Vagina (tissue), 2 donors: ENCODE results near the gene HTRA3.

Experiments used
- POLR2A ChIP-seq, 2 donors: fragments of 450-650 bp; IDR thresholded peaks; one replicate each; pipeline ENCODE4 v1.6.1; 2017; ENCODE audit warnings: antibody characterized with exemption in 2 of 2, mild to moderate bottlenecking in 2 of 2, moderate library complexity in 2 of 2
- POLR2AphosphoS5 ChIP-seq, 2 donors: sonication (generic); formaldehyde crosslinking; IDR thresholded peaks; one replicate each; pipeline ENCODE4 v1.9.0; 2017; ENCODE audit warnings: antibody characterized with exemption in 2 of 2, mild to moderate bottlenecking in 2 of 2, low read depth in 1 of 2; ENCODE audit not compliant: insufficient read depth in 1 of 2
- TF ChIP-seq, protein P1 (sequence below), 3 experiments: fragments of 450-650 bp in 2 of 3; fragments of 200-600 bp in 1 of 3; sonication (generic) in 1 of 3; IDR thresholded peaks; one replicate each; pipeline ENCODE4 v1.5.1; 2017 to 2019; ENCODE audit warnings: antibody characterized with exemption in 3 of 3, mild to moderate bottlenecking in 2 of 3, moderate library complexity in 2 of 3

DNA sequence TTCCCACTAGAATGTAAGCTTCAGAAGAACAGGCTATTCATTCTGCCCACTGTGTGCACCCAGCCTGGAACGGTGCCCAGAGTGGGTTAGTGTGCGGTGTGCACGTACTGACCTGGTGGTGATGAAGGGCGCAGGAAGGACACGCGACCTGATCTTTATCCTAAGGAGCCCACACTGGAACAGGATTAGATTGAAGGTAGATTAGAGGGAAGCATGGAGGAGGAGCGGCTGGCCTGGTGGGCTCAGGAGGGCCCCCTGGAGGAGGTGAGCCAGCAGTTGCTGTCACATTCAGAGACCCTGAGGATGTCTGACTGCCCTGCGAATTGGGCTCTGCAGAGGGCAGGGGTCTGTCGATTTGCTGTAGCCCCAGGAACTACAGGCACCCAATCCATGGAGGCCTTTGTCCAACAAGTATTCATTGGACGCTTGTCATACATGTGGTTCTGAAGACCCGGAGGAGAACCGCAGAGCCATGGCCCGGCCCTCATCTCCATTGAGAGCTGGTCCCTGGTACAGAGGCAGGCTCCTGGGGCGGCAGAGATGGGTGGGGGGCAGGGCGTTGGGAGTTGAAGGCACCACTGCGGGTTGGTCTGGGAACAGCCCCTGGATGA, 73.2 kb downstream of the HTRA3 start:
- TF ChIP-seq POLR2A (IDR thresholded peaks at IDR 0.05) (no peak), POLR2AphosphoS5 (IDR thresholded peaks at IDR 0.05; ENCODE audit: insufficient read depth in 1 of 2, low read depth in 1 of 2) (no peak)
- TF ChIP-seq, protein P1, sequence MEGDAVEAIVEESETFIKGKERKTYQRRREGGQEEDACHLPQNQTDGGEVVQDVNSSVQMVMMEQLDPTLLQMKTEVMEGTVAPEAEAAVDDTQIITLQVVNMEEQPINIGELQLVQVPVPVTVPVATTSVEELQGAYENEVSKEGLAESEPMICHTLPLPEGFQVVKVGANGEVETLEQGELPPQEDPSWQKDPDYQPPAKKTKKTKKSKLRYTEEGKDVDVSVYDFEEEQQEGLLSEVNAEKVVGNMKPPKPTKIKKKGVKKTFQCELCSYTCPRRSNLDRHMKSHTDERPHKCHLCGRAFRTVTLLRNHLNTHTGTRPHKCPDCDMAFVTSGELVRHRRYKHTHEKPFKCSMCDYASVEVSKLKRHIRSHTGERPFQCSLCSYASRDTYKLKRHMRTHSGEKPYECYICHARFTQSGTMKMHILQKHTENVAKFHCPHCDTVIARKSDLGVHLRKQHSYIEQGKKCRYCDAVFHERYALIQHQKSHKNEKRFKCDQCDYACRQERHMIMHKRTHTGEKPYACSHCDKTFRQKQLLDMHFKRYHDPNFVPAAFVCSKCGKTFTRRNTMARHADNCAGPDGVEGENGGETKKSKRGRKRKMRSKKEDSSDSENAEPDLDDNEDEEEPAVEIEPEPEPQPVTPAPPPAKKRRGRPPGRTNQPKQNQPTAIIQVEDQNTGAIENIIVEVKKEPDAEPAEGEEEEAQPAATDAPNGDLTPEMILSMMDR (IDR thresholded peaks at IDR 0.05) = no peak
